ENCODE data around the gene TADA2B.

DNA sequence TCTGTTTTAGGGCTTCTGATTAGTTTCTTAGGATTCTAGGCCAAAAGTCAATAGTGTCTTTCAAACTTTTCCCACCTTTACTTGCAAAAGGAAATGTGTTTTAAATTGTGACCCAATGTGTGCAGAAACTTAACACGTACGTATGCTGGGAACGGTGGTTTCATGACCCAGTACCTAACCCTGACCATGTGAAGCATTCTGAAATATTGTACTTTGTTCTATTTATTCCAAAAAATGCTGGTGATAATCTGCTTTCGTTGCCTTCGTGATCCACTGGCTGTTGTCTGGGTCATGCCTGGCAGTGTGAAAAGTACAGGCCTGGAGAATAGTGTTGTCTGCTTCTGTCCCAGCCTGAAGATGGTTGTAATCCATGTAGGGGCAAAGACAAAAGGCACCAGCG is 26.7 kb upstream of the TADA2B start:
- TF ChIP-seq CTCF (IDR thresholded peaks at IDR 0.05; ENCODE audit: low read depth, low read length) (no peak), EZH2phosphoT487 (IDR thresholded peaks at IDR 0.05; ENCODE audit: low read depth) (no peak)
